ENCODE results near the gene PFKP. TPM values are rescaled to one million over a fixed set of nuclear protein-coding genes. Genes with fewer than 3 reads are reported as not detected.

PFKP gene
- total RNA-seq = 50.0 TPM

GRCh38 chr10:3067118-3067858 is at the start of gene PFKP:
TSS of gene PFKP (plus strand) at chr10:3067548. CDS start at chr10:3067596, 48 bp downstream.

GRCh38 chr10:3172446-3173170 is 105.3 kb downstream of the PFKP start, which contains the start of gene PITRM1:
TSS of gene PITRM1 (minus strand) at chr10:3172782. CDS start at chr10:3172772, 10 bp downstream.

Other genes with a start within 250 kb of the PFKP start
- gene PITRM1, start 105.2 kb downstream of the PFKP start, total RNA-seq = 93.4 TPM